T-helper 17 cell (primary cell): ENCODE results near the gene AP1M1. TPM values are rescaled to one million over a fixed set of nuclear protein-coding genes. Genes with fewer than 3 reads are reported as not detected.
A peak's percentile ranks its signal among the peaks of the same experiment; 100 is the strongest.

ENCODE experiments used
- ATAC-seq: fragments of 150-1000 bp; cut with Tn5 transposase; 2 replicates; pipeline ENCODE4 v1.10.0; 2021; ENCODE audit warnings: mild to moderate bottlenecking, moderate library complexity
- DNase-seq, 3 donors: peaks; one replicate each; pipeline versions ENCODE4 v3.0.0 to v3.0.0-alpha.2; 2020 to 2021
- H3K9me3 ChIP-seq: one replicate; pipeline ENCODE4 v1.7.0; 2013; ENCODE audit warnings: low read length, mild to moderate bottlenecking; ENCODE audit not compliant: control insufficient read depth, poor library complexity, severe bottlenecking
- H3K27ac Mint-ChIP-seq: one replicate; pipeline ENCODE4 v1.8.0; 2022; ENCODE audit warnings: mild to moderate bottlenecking, moderate library complexity, mixed read lengths
- H3K27me3 Mint-ChIP-seq: one replicate; pipeline ENCODE4 v1.8.0; 2022; ENCODE audit warnings: mixed read lengths
- H3K36me3 Mint-ChIP-seq: one replicate; pipeline ENCODE4 v1.8.0; 2022; ENCODE audit warnings: low read depth, mixed read lengths
- H3K4me1 Mint-ChIP-seq: one replicate; pipeline ENCODE4 v1.8.0; 2022; ENCODE audit warnings: mild to moderate bottlenecking, mixed read lengths
- H3K4me3 Mint-ChIP-seq: one replicate; pipeline ENCODE4 v1.8.0; 2022; ENCODE audit warnings: mild to moderate bottlenecking, moderate library complexity, mixed read lengths
- total RNA-seq, 4 donors: library from RNA in 2 of 4; stranded (reverse) in 2 of 4; gene quantifications; one replicate each; pipeline ENCODE4 v1.2.3 and lab custom pipeline; 2022 to 2026

AP1M1 gene
- 10 to 100 TPM; 91.8 to 98.5 TPM for total RNA-seq
- 60.4 to 66.5 reads per million in 2 donors for total RNA-seq (lab: John Stamatoyannopoulos, UW)

- ATAC-seq (peak; percentile 90), DNase-seq (peak; percentile 96 to 97 (median 97))
- Mint-ChIP-seq H3K36me3 (peaks cover 8% of the 10 kb centered on the region), H3K4me1 (peaks cover 32% of the 10 kb centered on the region), H3K27me3 (no peaks in the 10 kb centered on the region), H3K4me3 (peak within 1 kb of the TSS; percentile 78), H3K27ac (peak within 1 kb of the TSS; percentile 83)
- H3K9me3 ChIP-seq: no peaks in the 10 kb centered on the region
Measured at GRCh38 chr19:16197622-16198369, at the start of gene AP1M1. AP1M1 (plus strand) TSS chr19:16197911; CDS start chr19:16198027, 116 bp downstream.

- Mint-ChIP-seq H3K27me3 (no peaks in the 10 kb centered on the region), H3K27ac (peak overlapping the region; percentile 72), H3K36me3 (peaks cover under 1% of the 10 kb centered on the region), H3K4me3 (no peak overlapping the region), H3K4me1 (peaks cover 8% of the 10 kb centered on the region)
- H3K9me3 ChIP-seq: no peaks in the 10 kb centered on the region
- DNase-seq (no peak), ATAC-seq (no peak)
Measured at GRCh38 chr19:16148443-16149229, 49.1 kb upstream of the AP1M1 start.

GRCh38 chr19:16153582-16154336 lies 44.0 kb upstream of the AP1M1 start:
- H3K36me3 Mint-ChIP-seq: peaks cover 4% of the 10 kb centered on the region
- H3K4me3 Mint-ChIP-seq: no peak overlapping the region
- H3K9me3 ChIP-seq: no peaks in the 10 kb centered on the region
- H3K27me3 Mint-ChIP-seq: no peaks in the 10 kb centered on the region
- H3K4me1 Mint-ChIP-seq: peaks cover 9% of the 10 kb centered on the region
- ATAC-seq: no peak
- DNase-seq: no peak
- peak overlapping the region; percentile 19 for H3K27ac Mint-ChIP-seq

- peaks cover 4% of the 10 kb centered on the region for H3K36me3 Mint-ChIP-seq
- peak overlapping the region; percentile 85 for H3K27ac Mint-ChIP-seq
- peaks cover 9% of the 10 kb centered on the region for H3K4me1 Mint-ChIP-seq
- no peak overlapping the region for H3K4me3 Mint-ChIP-seq
- no peaks in the 10 kb centered on the region for H3K27me3 Mint-ChIP-seq
- ATAC-seq (no peak), DNase-seq (no peak)
- no peaks in the 10 kb centered on the region for H3K9me3 ChIP-seq
Measured at GRCh38 chr19:16154557-16154956, 43.2 kb upstream of the AP1M1 start.

- H3K27ac Mint-ChIP-seq: peak overlapping the region; percentile 85
- H3K4me3 Mint-ChIP-seq: no peak overlapping the region
- H3K4me1 Mint-ChIP-seq: peaks cover 9% of the 10 kb centered on the region
- H3K27me3 Mint-ChIP-seq: no peaks in the 10 kb centered on the region
- no peaks in the 10 kb centered on the region for H3K9me3 ChIP-seq
- H3K36me3 Mint-ChIP-seq: peaks cover 4% of the 10 kb centered on the region
- DNase-seq: no peak
- ATAC-seq: no peak
Measured at GRCh38 chr19:16155128-16155527, 42.6 kb upstream of the AP1M1 start.

- Mint-ChIP-seq H3K4me1 (peaks cover 12% of the 10 kb centered on the region), H3K4me3 (no peak overlapping the region), H3K27ac (no peak overlapping the region), H3K36me3 (peaks cover 4% of the 10 kb centered on the region), H3K27me3 (no peaks in the 10 kb centered on the region)
- no peak for DNase-seq
- no peaks in the 10 kb centered on the region for H3K9me3 ChIP-seq
- ATAC-seq: no peak
Measured at GRCh38 chr19:16156904-16157303, 40.8 kb upstream of the AP1M1 start.

- no peaks in the 10 kb centered on the region for H3K9me3 ChIP-seq
- Mint-ChIP-seq H3K36me3 (peaks cover 4% of the 10 kb centered on the region), H3K27ac (no peak overlapping the region), H3K4me1 (peaks cover 12% of the 10 kb centered on the region), H3K4me3 (no peak overlapping the region), H3K27me3 (no peaks in the 10 kb centered on the region)
- DNase-seq (no peak), ATAC-seq (no peak)
Measured at GRCh38 chr19:16157601-16158000, 40.1 kb upstream of the AP1M1 start.

GRCh38 chr19:16159655-16160054 lies 38.1 kb upstream of the AP1M1 start:
- DNase-seq (no peak), ATAC-seq (no peak)
- Mint-ChIP-seq H3K4me1 (peaks cover 10% of the 10 kb centered on the region), H3K36me3 (peaks cover 4% of the 10 kb centered on the region), H3K27ac (no peak overlapping the region), H3K4me3 (no peak overlapping the region), H3K27me3 (no peaks in the 10 kb centered on the region)
- H3K9me3 ChIP-seq: no peaks in the 10 kb centered on the region

- Mint-ChIP-seq H3K27ac (peak overlapping the region; percentile 45), H3K36me3 (no peaks in the 10 kb centered on the region), H3K4me1 (peaks cover 3% of the 10 kb centered on the region), H3K27me3 (no peaks in the 10 kb centered on the region), H3K4me3 (no peak overlapping the region)
- no peaks in the 10 kb centered on the region for H3K9me3 ChIP-seq
- DNase-seq: no peak
- ATAC-seq: peak; percentile 30
Measured at GRCh38 chr19:16160445-16160942, 37.2 kb upstream of the AP1M1 start.

- H3K27ac Mint-ChIP-seq: peak overlapping the region; percentile 45
- H3K4me3 Mint-ChIP-seq: no peak overlapping the region
- H3K27me3 Mint-ChIP-seq: no peaks in the 10 kb centered on the region
- DNase-seq: no peak
- ATAC-seq: peak; percentile 14
- H3K36me3 Mint-ChIP-seq: no peaks in the 10 kb centered on the region
- no peaks in the 10 kb centered on the region for H3K9me3 ChIP-seq
- peaks cover 3% of the 10 kb centered on the region for H3K4me1 Mint-ChIP-seq
Measured at GRCh38 chr19:16160943-16161560, 36.7 kb upstream of the AP1M1 start.

- H3K27ac Mint-ChIP-seq: no peak overlapping the region
- H3K36me3 Mint-ChIP-seq: no peaks in the 10 kb centered on the region
- ATAC-seq (no peak), DNase-seq (no peak)
- H3K4me3 Mint-ChIP-seq: no peak overlapping the region
- H3K27me3 Mint-ChIP-seq: no peaks in the 10 kb centered on the region
- H3K9me3 ChIP-seq: no peaks in the 10 kb centered on the region
- H3K4me1 Mint-ChIP-seq: peaks cover 3% of the 10 kb centered on the region
Measured at GRCh38 chr19:16161840-16162239, 35.9 kb upstream of the AP1M1 start.

GRCh38 chr19:16164222-16164890 lies 33.4 kb upstream of the AP1M1 start:
- H3K9me3 ChIP-seq: no peaks in the 10 kb centered on the region
- no peak overlapping the region for H3K4me3 Mint-ChIP-seq
- DNase-seq (no peak), ATAC-seq (no peak)
- H3K27ac Mint-ChIP-seq: no peak overlapping the region
- no peaks in the 10 kb centered on the region for H3K36me3 Mint-ChIP-seq
- no peaks in the 10 kb centered on the region for H3K27me3 Mint-ChIP-seq
- peaks cover 3% of the 10 kb centered on the region for H3K4me1 Mint-ChIP-seq
